ENCODE data around the gene TPO.
"Not testable (repeated sequence)": the region's sequence is repeated elsewhere in the genome, so short reads cannot be mapped to it uniquely, and the experiment has no call there.

- TF ChIP-seq, protein P1, sequence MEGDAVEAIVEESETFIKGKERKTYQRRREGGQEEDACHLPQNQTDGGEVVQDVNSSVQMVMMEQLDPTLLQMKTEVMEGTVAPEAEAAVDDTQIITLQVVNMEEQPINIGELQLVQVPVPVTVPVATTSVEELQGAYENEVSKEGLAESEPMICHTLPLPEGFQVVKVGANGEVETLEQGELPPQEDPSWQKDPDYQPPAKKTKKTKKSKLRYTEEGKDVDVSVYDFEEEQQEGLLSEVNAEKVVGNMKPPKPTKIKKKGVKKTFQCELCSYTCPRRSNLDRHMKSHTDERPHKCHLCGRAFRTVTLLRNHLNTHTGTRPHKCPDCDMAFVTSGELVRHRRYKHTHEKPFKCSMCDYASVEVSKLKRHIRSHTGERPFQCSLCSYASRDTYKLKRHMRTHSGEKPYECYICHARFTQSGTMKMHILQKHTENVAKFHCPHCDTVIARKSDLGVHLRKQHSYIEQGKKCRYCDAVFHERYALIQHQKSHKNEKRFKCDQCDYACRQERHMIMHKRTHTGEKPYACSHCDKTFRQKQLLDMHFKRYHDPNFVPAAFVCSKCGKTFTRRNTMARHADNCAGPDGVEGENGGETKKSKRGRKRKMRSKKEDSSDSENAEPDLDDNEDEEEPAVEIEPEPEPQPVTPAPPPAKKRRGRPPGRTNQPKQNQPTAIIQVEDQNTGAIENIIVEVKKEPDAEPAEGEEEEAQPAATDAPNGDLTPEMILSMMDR (IDR thresholded peaks at IDR 0.05) = not testable (repeated sequence)
- not testable (repeated sequence) for TF ChIP-seq EP300 (IDR thresholded peaks at IDR 0.05)
Measured at GRCh38 chr2:1492231-1492630, 79.0 kb downstream of the TPO start.
